Dermis blood vessel endothelial cell (primary cell): Measurements from ENCODE around the gene FLYWCH1. TPM values are rescaled to one million over a fixed set of nuclear protein-coding genes. Genes with fewer than 3 reads are reported as not detected.

Experiments
- DNase-seq: peaks from one replicate; pipeline ENCODE4 v3.0.0; 2010
- total RNA-seq: library from RNA; depleted of rRNA; stranded (reverse); fragments of >200 nt; gene quantifications from 2 replicates; pipeline ENCODE4 v1.2.3, GENCODE V29; 2014

The FLYWCH1 gene
- total RNA-seq, 1 donor from 2014 or later, result 39.5 TPM

DNA sequence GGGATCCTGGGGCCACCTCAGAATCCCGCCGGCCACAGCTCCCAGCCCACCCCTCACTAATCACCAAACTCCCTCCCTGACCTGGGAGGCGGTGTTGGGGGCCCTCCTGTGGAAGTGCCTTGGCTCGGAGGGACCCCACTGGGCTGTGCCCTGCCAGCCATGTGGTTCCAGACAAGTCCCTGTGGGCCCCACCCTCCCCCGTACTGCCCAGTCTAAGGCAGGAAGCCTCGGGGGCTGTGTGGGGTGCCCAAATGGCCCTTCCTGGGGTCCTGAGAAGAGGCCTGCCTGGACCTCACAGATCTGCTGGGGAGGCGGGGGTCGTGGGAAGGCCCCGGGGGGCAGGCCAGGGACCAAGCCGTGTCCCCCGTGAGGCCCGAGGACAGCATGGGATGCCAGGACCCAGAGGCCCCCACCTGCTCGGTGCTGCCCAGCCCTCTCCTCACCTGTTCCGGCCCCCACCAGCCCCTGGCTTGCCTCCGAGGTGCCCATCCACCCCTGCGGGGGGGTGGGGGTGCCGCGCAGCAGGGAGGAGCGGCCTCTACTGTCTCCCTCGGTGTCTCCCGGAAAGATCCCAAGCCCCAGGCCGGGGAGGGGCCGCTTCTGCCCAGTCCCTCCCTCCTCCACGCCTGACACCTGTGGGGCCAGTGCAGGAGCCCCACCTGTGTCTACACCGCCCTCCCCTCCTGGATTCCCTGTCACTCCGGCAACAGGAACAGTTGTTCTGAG is 43.1 kb downstream of the FLYWCH1 start:
- DNase-seq, result no peak

DNA sequence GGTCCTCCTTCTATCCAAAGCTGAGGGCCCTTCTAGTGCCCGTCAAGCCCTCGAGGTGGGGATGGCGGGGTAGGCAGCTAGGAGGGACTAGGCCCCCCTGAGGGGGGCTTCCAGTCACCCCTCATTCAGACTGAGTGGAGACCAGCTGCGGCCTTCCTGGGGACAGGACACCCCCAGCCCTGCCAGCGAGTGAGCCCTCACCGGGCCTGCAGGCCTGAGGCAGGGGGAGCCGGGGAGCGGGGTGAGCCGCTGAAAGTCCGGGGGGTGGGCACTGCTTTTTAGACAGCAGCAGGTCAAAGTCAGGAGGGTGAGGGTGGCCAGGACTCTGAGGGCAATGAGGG is 43.7 kb downstream of the FLYWCH1 start:
- no peak for DNase-seq

DNA sequence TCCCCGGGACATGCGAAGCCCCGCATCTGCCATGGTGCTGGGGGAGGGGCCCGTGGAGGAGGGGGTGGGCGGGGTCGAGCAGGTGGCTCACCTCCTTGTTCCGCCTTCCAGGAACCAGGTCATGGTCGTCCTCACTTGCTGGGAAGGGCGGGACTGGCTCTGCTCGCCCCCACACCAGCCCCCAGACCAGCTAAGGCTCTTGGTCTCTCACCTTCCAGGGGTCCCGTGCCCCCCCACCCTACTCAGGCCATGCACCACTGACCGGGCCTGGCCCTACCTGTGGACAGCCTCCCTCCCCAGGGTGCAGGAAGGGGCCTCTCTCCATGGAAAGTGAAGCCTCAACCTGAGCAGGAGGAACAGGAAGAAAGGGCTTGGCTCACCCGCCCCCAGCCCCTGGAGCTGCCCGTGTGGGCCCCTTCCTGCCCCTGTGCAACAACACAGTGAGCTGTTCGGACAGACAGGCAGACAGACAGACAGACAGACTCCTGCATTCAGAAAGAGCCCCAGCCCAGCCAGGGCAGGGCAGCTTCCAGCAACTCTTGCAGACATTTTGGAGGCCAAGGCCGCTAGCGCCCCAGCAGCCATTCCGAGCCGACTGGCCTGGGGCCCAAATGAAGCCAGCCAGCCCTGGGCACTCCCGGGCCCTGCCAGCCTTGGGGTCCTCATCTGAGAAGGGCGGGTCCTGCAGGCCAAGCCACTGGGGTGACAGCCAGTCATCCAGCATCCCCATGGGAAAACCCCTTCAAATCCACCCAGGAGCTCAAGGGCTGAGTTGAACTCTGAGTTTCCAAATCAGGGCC is 44.2 kb downstream of the FLYWCH1 start:
- DNase-seq, result no peak

DNA sequence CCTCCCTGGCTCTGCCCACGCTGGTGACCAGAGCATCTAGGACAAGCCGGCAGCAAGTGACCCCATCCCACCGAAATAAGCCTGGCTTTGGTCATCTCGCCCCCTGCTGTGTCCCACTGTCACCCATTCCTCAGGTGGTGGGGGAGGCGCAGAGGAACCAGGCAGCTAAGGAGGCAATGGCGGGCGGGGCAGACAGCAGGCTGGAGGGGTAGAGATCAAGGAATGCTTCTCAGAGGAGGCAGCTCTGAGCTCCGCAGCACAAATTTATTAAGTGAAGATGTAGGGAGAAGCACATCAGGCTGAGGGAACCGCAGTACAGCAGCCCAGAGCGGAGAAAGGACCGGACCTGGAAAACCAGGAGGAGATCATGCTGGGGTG is 44.8 kb downstream of the FLYWCH1 start:
- no peak for DNase-seq

DNA sequence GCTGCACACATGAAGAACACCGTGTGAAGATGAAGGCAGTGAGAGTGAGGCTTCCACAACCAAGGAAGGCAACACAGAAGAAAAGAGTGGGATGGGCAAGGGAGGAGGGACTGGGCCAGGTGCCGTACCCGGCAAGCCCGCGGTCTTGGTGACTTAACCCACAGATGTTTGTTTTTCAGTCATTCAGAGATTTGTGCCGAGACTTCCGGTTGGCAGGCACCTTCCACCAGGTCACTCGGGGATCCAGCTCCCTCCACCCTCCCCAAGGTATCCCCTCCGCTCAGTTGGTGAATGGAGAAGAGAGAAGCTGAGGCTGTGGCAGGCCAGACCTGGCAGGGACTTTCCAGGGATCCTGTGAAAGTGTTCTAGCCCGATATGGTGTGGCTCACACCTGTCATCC is 47.5 kb downstream of the FLYWCH1 start:
- no peak for DNase-seq

DNA sequence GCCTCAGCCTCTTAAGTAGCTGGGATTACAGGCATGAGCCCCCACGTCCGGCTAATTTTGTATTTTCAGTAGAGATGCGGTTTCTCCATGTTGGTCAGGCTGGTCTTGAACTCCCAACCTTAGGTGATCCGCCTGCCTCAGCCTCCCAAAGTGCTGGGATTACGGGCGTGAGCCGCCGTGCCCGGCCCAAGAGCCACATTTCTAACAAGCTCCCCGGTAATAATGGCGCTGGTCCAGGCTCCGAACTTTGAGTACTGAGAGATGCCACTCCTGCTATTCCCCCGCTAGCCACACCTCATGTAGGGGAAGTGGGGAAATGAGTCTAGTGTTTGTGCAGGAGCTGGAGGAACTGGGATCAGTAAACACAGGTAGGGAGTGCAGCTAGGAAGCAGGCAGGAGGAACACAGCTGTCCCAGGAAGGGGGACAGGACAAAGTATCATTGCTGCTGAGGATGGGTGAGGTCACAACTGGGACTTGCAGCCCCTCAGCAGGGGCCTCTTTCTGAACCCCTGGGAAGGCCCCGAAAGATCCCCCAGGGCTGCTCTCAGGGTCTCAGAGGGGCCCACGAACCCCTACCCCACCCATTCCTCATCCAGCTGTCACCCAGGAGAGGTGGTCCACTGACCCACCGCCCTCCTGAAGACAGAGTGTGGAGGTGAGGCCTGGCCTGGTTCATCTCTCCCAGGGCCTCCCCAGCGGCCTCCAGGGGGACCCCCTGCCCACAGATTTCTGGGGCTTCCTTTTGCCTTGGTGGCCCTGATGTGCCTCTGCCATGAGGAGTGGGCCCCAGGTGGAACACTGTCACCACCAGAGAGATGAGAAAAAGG is 48.7 kb downstream of the FLYWCH1 start:
- DNase-seq, result no peak

DNA sequence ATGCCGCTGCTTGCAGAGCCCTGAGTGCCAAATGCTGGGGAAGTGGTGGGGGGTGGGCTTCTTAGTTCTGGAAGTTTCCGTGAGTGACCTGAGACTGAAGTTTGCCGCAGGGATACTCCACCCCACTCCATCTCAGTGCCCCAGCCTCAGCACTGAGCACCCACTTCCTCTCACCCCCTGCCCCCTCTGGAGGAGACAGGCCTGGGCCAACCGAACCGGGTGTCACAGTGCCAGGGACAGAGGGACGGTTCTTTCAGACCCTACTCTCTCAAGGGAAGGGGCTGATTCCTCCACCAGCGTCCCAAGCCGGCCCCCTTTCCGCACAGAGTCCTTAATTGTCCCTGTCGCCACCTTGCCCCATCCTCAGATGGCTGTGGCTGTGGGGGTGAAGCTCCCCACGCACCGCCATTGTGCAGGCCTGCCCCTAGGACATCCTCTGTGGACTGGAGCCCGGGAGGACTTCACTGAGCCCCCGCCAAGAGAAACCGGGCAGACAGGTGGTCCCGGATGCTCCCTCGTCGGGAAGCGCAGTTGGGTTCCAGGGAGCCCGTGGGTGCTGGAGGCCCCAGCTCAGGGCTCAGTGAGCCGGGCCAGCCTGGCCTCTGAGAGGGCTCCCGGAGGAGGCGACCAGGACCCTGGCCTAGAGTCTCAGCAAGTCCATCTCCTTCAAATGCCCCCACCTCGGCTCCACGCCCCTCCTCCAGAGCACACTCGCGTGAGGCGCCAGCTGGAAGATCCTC is 50.8 kb downstream of the FLYWCH1 start:
- no peak for DNase-seq

DNA sequence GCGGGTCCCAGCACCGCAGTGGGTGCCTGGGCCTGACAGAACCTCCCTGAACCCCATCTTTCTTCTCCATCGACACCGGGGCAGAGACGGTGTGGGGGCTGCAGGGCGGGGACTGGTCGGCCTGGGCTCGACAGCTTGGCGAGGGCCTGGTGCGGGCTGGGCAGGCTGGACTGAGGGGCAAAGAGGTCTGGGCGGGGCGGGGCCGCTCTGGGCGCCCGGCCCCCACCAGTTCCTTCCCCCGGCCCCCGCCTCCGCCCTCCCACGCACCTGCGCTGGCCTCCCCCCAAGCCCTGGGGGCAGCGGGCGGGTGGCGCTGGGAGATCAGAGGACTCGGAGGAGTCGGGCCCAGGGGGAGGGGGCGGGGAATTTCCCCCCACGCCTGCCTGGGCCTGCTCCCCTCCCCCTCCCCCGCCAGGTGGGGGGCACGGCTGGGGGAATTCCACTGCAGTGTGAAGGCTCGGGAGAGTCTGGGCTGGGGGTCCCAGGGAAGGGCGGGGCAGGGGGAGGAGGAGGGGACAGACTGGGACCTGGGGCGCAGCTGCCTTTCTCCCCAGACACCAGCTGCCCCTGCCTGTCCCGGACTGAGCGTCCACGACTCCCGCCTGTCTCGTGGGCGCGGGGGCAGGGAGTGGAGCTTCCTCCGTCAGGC is 51.5 kb downstream of the FLYWCH1 start:
- DNase-seq, result no peak

DNA sequence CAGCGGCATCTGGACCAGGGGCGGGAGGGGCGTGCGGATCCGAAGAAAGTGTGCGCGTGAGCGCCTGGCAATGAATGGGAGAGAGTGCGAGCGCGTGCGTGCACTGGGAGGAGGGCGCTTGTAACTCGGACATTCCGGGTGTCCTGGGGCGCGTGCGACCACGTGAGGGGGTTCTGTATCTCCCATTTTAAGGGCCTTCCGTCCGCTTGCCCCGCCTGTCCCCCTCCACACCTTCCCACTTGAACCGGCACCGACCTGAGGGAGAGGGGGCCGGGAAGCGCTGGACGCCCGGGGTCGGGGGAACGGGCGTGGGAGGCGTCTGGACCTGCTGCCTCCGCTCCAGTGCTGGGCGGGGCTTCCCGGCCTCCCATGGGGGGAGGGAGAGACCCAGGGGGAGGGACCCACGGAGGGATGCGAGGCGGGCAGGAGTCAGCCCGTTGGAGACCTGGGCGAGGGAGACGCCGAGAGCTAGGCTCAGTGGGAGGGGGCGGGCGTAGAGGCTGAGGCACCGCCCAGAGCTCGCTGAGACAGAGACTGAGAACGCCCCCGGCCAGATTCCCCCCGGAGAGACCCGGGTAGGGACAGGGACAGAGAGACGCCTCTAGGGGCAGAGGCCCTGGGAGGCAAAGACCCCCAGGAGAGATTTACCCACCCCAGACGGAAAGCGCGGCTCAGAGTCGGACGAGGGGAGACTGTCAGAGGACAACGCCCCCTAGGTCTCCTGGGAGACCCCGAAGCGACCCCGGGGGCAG is 52.2 kb downstream of the FLYWCH1 start, which contains the start of gene KREMEN2:
TSS of gene KREMEN2 (plus strand) at position 553 of the 752 bp plus-strand sequence. CDS start 246 bp downstream, outside the sequence.
- peak; percentile 20 for DNase-seq

DNA sequence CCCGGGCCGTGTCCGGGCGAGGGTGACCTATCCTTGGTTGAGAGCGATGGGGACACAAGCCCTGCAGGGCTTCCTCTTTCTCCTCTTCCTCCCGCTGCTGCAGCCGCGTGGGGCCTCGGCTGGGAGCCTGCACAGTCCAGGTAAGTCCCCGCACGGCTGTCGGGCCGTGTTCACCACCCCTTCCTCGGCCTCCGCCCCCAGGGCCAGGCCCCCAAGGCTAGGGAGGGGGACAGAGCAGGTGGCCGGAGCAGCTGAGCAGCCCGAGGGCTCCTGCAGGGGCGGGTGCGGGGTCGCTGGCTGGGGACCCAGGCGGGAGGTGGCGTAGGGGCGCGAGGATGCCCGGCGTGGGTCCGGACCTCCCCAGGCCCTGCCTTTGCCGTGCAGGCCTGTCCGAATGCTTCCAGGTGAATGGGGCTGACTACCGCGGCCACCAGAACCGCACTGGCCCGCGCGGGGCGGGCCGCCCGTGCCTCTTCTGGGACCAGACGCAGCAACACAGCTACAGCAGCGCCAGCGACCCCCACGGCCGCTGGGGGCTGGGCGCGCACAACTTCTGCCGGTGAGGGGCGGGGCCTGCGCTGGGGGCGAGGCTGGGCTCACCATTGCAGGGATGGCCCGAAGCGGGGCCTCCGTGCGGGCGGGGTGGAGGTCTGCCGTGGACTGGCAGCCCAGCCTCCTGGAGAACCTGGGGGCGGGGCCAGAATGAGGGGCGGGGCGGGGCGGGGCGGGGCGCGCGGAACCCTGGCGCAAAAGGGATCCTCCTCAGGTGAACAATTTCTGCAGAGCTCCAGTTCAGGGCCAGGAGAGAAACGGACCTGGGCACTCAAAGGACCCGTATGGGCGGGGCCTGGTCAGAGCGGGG is 53.0 kb downstream of the FLYWCH1 start:
- DNase-seq, result no peak

DNA sequence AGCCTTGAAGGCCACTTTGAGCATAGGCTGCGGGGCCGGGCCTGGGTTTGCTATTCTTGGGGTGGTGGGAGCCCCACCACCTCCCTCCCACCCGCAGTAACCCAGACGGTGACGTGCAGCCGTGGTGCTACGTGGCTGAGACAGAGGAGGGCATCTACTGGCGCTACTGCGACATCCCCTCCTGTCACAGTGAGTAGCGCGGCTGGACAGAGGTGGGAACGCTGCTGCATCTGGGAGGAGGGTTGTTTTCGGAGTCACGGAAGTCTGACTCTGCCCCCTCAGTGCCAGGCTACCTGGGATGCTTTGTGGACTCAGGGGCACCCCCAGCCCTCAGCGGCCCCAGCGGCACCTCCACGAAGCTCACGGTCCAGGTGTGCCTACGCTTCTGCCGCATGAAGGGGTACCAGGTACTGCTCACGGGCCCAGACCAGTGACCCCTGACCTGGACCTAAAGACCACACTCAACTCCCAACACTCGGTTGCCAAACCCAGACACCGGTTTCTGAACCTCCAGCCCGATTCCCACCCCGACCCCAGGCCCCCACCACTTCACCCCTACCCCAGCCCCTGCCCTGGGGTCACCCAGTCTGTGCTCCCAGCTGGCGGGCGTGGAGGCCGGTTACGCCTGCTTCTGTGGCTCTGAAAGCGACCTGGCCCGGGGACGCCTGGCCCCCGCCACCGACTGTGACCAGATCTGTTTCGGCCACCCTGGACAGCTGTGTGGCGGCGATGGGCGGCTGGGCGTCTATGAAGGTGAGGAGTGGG is 54.5 kb downstream of the FLYWCH1 start:
- DNase-seq, result no peak

DNA sequence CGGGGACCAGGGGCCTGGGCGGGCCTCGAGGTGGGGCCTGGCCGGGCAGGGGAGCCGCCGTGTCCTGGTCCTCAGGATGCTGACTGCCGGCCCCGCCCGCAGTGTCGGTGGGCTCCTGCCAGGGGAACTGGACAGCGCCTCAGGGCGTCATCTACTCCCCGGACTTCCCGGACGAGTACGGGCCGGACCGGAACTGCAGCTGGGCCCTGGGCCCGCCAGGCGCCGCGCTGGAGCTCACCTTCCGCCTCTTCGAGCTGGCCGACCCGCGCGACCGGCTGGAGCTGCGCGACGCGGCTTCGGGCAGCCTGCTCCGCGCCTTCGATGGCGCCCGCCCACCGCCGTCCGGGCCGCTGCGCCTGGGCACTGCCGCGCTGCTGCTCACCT is 55.1 kb downstream of the FLYWCH1 start:
- peak; percentile 13 for DNase-seq

DNA sequence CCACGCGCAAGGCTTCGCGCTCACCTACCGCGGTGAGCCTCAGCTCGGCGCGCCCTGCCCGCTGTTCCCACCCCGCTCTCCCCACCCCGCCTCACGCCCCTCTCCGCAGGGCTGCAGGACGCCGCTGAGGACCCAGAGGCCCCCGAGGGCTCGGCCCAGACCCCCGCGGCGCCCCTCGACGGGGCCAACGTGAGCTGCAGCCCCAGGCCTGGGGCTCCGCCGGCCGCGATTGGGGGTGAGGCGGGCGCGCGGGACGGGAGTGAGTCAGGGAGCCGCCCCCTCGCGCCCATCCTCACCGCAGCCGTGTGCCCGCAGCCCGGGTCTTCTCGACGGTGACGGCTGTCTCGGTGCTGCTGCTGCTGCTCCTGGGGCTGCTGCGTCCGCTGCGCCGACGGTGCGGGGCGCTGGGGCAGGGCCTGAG is 55.5 kb downstream of the FLYWCH1 start:
- DNase-seq, result no peak

DNA sequence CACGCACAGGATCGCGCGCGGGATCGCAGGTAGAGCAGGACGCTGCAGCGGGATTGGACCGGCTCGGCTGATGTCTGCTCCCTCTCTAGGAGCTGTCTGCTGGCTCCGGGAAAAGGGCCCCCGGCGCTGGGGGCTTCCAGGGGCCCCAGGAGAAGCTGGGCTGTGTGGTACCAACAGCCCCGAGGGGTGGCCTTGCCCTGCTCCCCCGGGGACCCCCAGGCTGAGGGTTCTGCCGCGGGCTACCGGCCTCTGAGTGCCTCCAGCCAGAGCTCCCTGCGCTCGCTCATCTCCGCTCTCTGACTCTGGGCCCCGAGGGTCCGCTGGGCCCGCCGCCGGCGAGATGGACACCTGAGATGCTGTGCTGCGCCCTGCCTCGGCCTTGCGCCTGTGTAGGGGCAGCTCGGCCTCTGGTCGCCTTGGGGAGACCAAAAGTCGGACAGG is 56.0 kb downstream of the FLYWCH1 start:
- DNase-seq, result no peak

DNA sequence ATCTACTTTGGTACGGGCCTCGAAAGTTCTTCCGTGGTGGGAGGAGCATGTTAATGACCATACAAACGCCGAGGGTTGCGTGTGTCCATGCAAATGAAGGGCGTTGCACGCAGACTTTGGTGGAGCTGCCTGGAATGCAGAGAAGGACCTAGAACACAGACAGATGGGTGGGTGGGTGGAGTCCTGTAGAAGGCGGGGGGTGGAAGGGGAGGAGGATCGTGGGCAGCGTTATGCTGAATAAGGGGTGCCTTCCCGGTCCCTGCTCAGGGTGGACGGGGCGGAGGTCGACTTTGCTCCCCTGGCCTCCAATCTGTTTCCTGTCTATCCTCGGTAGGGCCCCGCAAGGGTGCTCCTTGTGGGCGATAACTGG is 56.6 kb downstream of the FLYWCH1 start:
- no peak for DNase-seq

DNA sequence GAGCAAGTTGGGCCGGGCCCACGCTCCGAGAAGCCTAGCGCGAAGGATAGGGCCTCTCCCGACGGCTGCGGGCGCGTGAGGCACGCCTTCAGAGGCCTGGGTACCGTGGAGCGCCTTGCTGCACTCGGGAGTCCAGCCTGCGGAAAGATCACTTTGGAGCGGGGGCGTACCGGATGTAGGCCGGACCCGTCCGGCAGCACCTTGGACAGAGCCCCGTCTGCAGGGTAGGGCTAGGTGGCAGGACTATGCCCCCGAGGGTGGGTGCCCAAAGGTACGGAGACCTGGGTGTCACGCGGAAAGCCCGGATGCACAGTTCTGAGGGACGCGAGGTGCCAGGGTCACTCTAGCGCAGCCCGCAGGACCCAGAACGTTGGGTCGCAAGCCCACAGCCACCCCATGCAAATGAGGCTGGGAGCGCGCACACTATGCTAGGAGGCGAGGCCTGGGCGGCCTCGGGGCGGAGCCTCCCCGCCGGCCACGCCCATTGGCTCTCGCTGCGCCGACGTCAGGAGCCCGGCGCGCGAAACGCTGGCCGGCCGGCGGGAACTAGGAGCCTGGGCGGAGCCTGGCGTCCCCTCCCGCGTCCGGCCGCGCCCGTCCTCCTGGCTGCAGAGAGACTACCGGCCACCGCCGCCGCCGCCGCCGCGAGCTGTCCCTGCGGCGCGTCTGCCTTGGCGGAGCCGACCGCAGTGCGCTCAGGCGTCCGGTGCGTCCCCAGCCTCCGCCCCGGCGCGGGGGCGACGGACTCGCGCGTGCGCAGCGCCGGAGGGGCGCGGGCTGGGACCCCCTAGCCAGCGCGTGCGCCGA is 57.2 kb downstream of the FLYWCH1 start, which contains the start of gene PAQR4:
TSS of gene PAQR4 (plus strand) at position 611 of the 807 bp plus-strand sequence. CDS start 327 bp downstream, outside the sequence.
- peak; percentile 90 for DNase-seq

DNA sequence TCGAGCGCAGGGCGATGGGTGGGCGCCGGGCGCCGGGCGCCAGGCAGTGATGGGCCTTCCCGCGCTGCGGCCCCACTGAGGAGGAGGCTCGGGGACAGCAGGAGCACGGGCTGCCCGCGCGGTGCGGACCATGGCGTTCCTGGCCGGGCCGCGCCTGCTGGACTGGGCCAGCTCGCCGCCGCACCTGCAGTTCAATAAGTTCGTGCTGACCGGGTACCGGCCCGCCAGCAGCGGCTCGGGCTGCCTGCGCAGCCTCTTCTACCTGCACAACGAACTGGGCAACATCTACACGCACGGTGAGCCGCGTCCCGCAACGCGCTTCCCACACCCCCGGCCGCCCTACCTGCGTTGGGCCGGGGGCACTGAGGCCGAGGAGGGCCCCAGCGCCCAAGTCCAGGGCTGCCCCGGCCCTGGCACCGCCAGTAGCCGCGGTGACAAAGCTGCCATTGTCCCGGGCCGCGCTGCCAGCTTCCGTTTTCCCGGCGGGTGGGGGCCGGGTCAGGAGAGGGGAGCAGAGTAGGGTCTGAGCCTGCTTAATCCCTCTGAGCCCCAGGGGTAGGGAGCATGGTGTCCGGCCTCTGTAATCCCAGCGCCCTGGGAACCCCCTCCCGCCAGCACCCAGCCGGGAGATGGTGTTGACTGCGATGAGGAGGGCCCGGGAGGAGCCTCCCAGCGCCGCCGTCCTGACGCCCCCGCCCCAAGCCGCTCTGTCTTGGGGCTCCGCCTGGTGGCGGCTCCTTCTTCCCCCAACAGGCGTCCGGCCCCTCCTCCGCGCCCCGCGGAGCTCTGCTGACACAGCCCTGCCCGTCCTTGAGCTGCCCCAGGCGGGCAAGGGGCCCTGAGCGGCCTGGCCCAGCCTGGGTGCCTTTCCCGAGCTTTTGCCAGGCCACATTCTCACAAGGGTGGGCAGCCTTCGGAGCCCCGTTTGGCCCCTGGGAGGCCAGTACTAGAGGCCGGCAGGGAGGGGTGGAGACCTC is 58.1 kb downstream of the FLYWCH1 start:
- DNase-seq, result peak; percentile 70
